ENCODE data around the gene PMM2.

GRCh38 chr16:8868416-8869211 lies 71.0 kb downstream of the PMM2 start, which contains the start of gene CARHSP1:
- TF ChIP-seq CTCF (conservative IDR thresholded peaks at IDR 0.05; ENCODE audit: low read depth, low read length) (no peak), EZH2 (IDR thresholded peaks at IDR 0.05; ENCODE audit: low read length, unreplicated experiment) (no peak)
